Epithelial cell of esophagus (primary cell): ENCODE data around the gene COL4A2.

Experiments
- DNase-seq: peaks from one replicate; pipeline ENCODE4 v3.0.0; 2010; ENCODE audit warnings: low read depth
- H3K4me3 ChIP-seq: 2 replicates; pipeline ENCODE4 v1.5.1; 2011; ENCODE audit warnings: mild to moderate bottlenecking, low read length, control low read depth
- CTCF ChIP-seq: IDR thresholded peaks from 2 replicates; pipeline ENCODE4 v1.5.1; 2011; ENCODE audit warnings: low read depth, mild to moderate bottlenecking, low read length, control low read depth, inconsistent platforms; ENCODE audit not compliant: insufficient read depth; ENCODE audit errors: missing control alignments

COL4A2 gene

GRCh38 chr13:110379905-110380341, 72.8 kb downstream of the COL4A2 start:
- peak; percentile 24 for DNase-seq
- no peak for TF ChIP-seq CTCF
- no peak overlapping the region for H3K4me3 ChIP-seq

- H3K4me3 ChIP-seq: no peak overlapping the region
- peak; percentile 55 for DNase-seq
- TF ChIP-seq CTCF: no peak
Measured at GRCh38 chr13:110380359-110381028, 73.4 kb downstream of the COL4A2 start.

GRCh38 chr13:110381029-110381360, 73.9 kb downstream of the COL4A2 start:
- DNase-seq: no peak
- H3K4me3 ChIP-seq: no peak overlapping the region
- no peak for TF ChIP-seq CTCF

GRCh38 chr13:110382229-110382628, 75.1 kb downstream of the COL4A2 start:
- TF ChIP-seq CTCF: no peak
- DNase-seq: peak; percentile 89
- H3K4me3 ChIP-seq: no peak overlapping the region

- no peak for TF ChIP-seq CTCF
- no peak overlapping the region for H3K4me3 ChIP-seq
- no peak for DNase-seq
Measured at GRCh38 chr13:110382830-110383229, 75.7 kb downstream of the COL4A2 start.

- H3K4me3 ChIP-seq: peak overlapping the region; percentile 19
- TF ChIP-seq CTCF: no peak
- peak; percentile 57 for DNase-seq
Measured at GRCh38 chr13:110387451-110388107, 80.5 kb downstream of the COL4A2 start.
